HEK293 (cell line): ENCODE results near the gene ADSS1.

Experiments used
- CTCF ChIA-PET: fragments of 350-600 bp; formaldehyde crosslinking; extraction: SDS; loops from one replicate; lab custom pipeline; 2021; ENCODE audit warnings: antibody characterized with exemption; lab: Yijun Ruan, JAX
- POLR2A ChIA-PET: fragments of 300-600 bp; formaldehyde crosslinking; extraction: SDS; loops from one replicate; lab custom pipeline; 2020; ENCODE audit warnings: antibody characterized with exemption, inconsistent platforms; lab: Yijun Ruan, JAX
- H3K27ac ChIP-seq: fragments of 200-500 bp; sonication (Bioruptor generic); 2 replicates; pipeline ENCODE4 v1.5.1; 2014; ENCODE audit warnings: low read depth, low read length, control low read depth, inconsistent platforms; ENCODE audit errors: extremely low read depth
- H3K36me3 ChIP-seq, 2 experiments: fragments of 200-500 bp in 1 of 2; sonication (Bioruptor generic) in 1 of 2; 1 replicate in 1 of 2; 2 replicates in 1 of 2; pipeline ENCODE4 v1.5.1; 2014 to 2017; ENCODE audit warnings: inconsistent platforms in 2 of 2, low read length in 2 of 2; ENCODE audit not compliant: control insufficient read depth in 2 of 2, insufficient read depth in 1 of 2
- H3K4me1 ChIP-seq: fragments of 200-500 bp; sonication (Bioruptor generic); 2 replicates; pipeline ENCODE4 v1.5.1; 2014; ENCODE audit warnings: mild to moderate bottlenecking, low read length, inconsistent platforms; ENCODE audit not compliant: control insufficient read depth, insufficient read depth
- H3K4me3 ChIP-seq: 2 replicates; pipeline ENCODE4 v1.5.1; 2011; ENCODE audit warnings: low read depth, mild to moderate bottlenecking, control low read depth, low read length, moderate library complexity
- H3K9me3 ChIP-seq: fragments of 200-500 bp; sonication (Bioruptor generic); 2 replicates; pipeline ENCODE4 v1.5.1; 2014; ENCODE audit warnings: low read depth, low read length, inconsistent platforms; ENCODE audit not compliant: control insufficient read depth, insufficient read depth
- ELK4 ChIP-seq: IDR thresholded peaks from 2 replicates; pipeline ENCODE4 v1.6.1; 2011; ENCODE audit warnings: mild to moderate bottlenecking, low read depth, low read length, borderline replicate concordance
- KLF8 ChIP-seq: fragments of 450-650 bp; formaldehyde crosslinking; IDR thresholded peaks from 2 replicates; pipeline ENCODE4 v1.5.1; 2016; ENCODE audit warnings: missing biosample characterization, missing genetic modification characterization
- KLF9 ChIP-seq: fragments of 450-650 bp; formaldehyde crosslinking; IDR thresholded peaks from 2 replicates; pipeline ENCODE4 v1.5.1; 2016; ENCODE audit warnings: missing biosample characterization, missing genetic modification characterization, low read depth
- OVOL3 ChIP-seq: fragments of 450-650 bp; formaldehyde crosslinking; IDR thresholded peaks from 2 replicates; pipeline ENCODE4 v1.5.1; 2016; ENCODE audit warnings: missing biosample characterization, missing genetic modification characterization
- PATZ1 ChIP-seq: fragments of 450-650 bp; formaldehyde crosslinking; IDR thresholded peaks from 2 replicates; pipeline ENCODE4 v1.5.1; 2016; ENCODE audit warnings: missing biosample characterization, missing genetic modification characterization
- SP3 ChIP-seq: fragments of 450-650 bp; formaldehyde crosslinking; IDR thresholded peaks from 2 replicates; pipeline ENCODE4 v1.5.1; 2016; ENCODE audit warnings: missing biosample characterization, missing genetic modification characterization
- ZBTB44 ChIP-seq: fragments of 450-650 bp; IDR thresholded peaks from 2 replicates; pipeline ENCODE4 v1.5.1; 2018; ENCODE audit warnings: missing biosample characterization, mild to moderate bottlenecking, missing genetic modification characterization
- ZNF112 ChIP-seq: fragments of 450-650 bp; formaldehyde crosslinking; IDR thresholded peaks from 2 replicates; pipeline ENCODE4 v1.5.0; 2017; ENCODE audit warnings: missing biosample characterization, missing genetic modification characterization
- ZNF114 ChIP-seq: fragments of 450-650 bp; formaldehyde crosslinking; IDR thresholded peaks from 2 replicates; pipeline ENCODE4 v1.5.0; 2017; ENCODE audit warnings: missing biosample characterization, missing genetic modification characterization
- ZNF148 ChIP-seq: fragments of 450-650 bp; formaldehyde crosslinking; IDR thresholded peaks from 2 replicates; pipeline ENCODE4 v1.5.0; 2017; ENCODE audit warnings: missing biosample characterization, missing genetic modification characterization, borderline replicate concordance
- ZNF202 ChIP-seq: fragments of 450-650 bp; formaldehyde crosslinking; IDR thresholded peaks from 2 replicates; pipeline ENCODE4 v1.5.1; 2016; ENCODE audit warnings: missing biosample characterization, missing genetic modification characterization, borderline replicate concordance
- ZNF26 ChIP-seq: fragments of 450-650 bp; formaldehyde crosslinking; IDR thresholded peaks from 2 replicates; pipeline ENCODE4 v1.5.1; 2016; ENCODE audit warnings: missing biosample characterization, missing genetic modification characterization
- ZNF37A ChIP-seq: fragments of 450-650 bp; IDR thresholded peaks from 2 replicates; pipeline ENCODE4 v1.5.1; 2018; ENCODE audit warnings: missing biosample characterization, missing genetic modification characterization
- ZNF433 ChIP-seq: fragments of 450-650 bp; formaldehyde crosslinking; IDR thresholded peaks from 2 replicates; pipeline ENCODE4 v1.5.1; 2016; ENCODE audit warnings: missing biosample characterization, missing genetic modification characterization, low read depth
- ZNF555 ChIP-seq: fragments of 450-650 bp; formaldehyde crosslinking; conservative IDR thresholded peaks from 2 replicates; pipeline ENCODE4 v1.5.1; 2017; ENCODE audit warnings: missing biosample characterization, mild to moderate bottlenecking, missing genetic modification characterization, inconsistent platforms
- ZNF558 ChIP-seq: fragments of 450-650 bp; formaldehyde crosslinking; IDR thresholded peaks from 2 replicates; pipeline ENCODE4 v1.5.1; 2016; ENCODE audit warnings: missing biosample characterization, missing genetic modification characterization
- ZNF596 ChIP-seq: fragments of 450-650 bp; IDR thresholded peaks from 2 replicates; pipeline ENCODE4 v1.5.0; 2018; ENCODE audit warnings: missing biosample characterization, mild to moderate bottlenecking, missing genetic modification characterization, moderate library complexity
- ZNF610 ChIP-seq: fragments of 450-650 bp; formaldehyde crosslinking; IDR thresholded peaks from 2 replicates; pipeline ENCODE4 v1.5.1; 2016; ENCODE audit warnings: missing biosample characterization, missing genetic modification characterization, borderline replicate concordance
- ZNF623 ChIP-seq: fragments of 450-650 bp; formaldehyde crosslinking; IDR thresholded peaks from 2 replicates; pipeline ENCODE4 v1.5.1; 2016; ENCODE audit warnings: missing biosample characterization, missing genetic modification characterization
- ZSCAN5A ChIP-seq: fragments of 450-650 bp; formaldehyde crosslinking; IDR thresholded peaks from 2 replicates; pipeline ENCODE4 v1.5.1; 2016; ENCODE audit warnings: missing biosample characterization, missing genetic modification characterization

The ADSS1 gene

GRCh38 chr14:104758981-104759969 is 35.2 kb downstream of the ADSS1 start:
- ChIA-PET CTCF (interaction anchor here (1.9 kb wide), 1 partner anchor 9 kb away, joined by 6 read pairs; no protein-coding TSS in a partner anchor), POLR2A (no interaction called here)
- H3K4me1 ChIP-seq: no peaks in the 10 kb centered on the region; the same call in 1 of the 2 replicates
- H3K36me3 ChIP-seq: peaks cover 8 to 81% of the 10 kb centered on the region in 2 experiments; a peak in 2 of 3 replicates
- TF ChIP-seq ZNF433 (tag by site-specific recombination) (no peak), ZSCAN5A (tag by site-specific recombination) (no peak), ZNF610 (tag by site-specific recombination) (no peak), ZNF558 (tag by site-specific recombination) (no peak), ZNF26 (tag by site-specific recombination) (no peak), PATZ1 (tag by site-specific recombination) (no peak), KLF9 (tag by site-specific recombination) (no peak), ZNF114 (no peak), ZNF148 (no peak), KLF8 (no peak), SP3 (tag by site-specific recombination) (no peak), ZNF623 (no peak), ZNF596 (no peak), ZNF202 (tag by site-specific recombination) (no peak)
- no peaks in the 10 kb centered on the region for H3K9me3 ChIP-seq
- no peak overlapping the region for H3K4me3 ChIP-seq
- H3K27ac ChIP-seq: no peak overlapping the region

- Histone ChIP-seq H3K36me3 (peaks cover 8 to 29% of the 10 kb centered on the region in 2 experiments; a peak in 2 of 3 replicates), H3K9me3 (no peaks in the 10 kb centered on the region), H3K4me1 (peaks cover 4% of the 10 kb centered on the region; the same call in 1 of the 2 replicates), H3K4me3 (no peak overlapping the region), H3K27ac (no peak overlapping the region)
- ChIA-PET CTCF (interaction anchor here (0.6 to 3.2 kb wide), 4 partner anchors 11 to 96 kb away, joined by 3 to 17 read pairs (median 4); no protein-coding TSS in a partner anchor), POLR2A (interaction anchor here (2.0 kb wide), 1 partner anchor 13 kb away, joined by 8 read pairs; the partner anchor contains the start of gene SIVA1)
- TF ChIP-seq ZNF112 (tag by site-specific recombination) (no peak), ZNF555 (tag by site-specific recombination) (no peak), ZNF37A (no peak), ELK4 (no peak), OVOL3 (tag by site-specific recombination) (no peak), ZBTB44 (tag by site-specific recombination) (no peak)
Observed at GRCh38 chr14:104765517-104765916, 41.5 kb downstream of the ADSS1 start.
